SK-N-SH (cell line): ENCODE results near the gene CFAP251. TPM values are rescaled to one million over a fixed set of nuclear protein-coding genes. Genes with fewer than 3 reads are reported as not detected.
"Not testable (repeated sequence)": the region's sequence is repeated elsewhere in the genome, so short reads cannot be mapped to it uniquely, and the experiment has no call there.

Experiments
- CTCF ChIA-PET: fragments of 300-600, 350-600 bp; formaldehyde crosslinking; extraction: SDS; loops from one replicate; lab custom pipeline; 2021; lab: Yijun Ruan, JAX
- POLR2A ChIA-PET: fragments of 350-600 bp; sonication (Branson Sonifier 250); formaldehyde crosslinking; extraction: SDS; loops from one replicate; lab custom pipeline; 2020; ENCODE audit warnings: antibody characterized with exemption, inconsistent platforms; lab: Yijun Ruan, JAX
- DNase-seq: peaks from one replicate; pipeline ENCODE4 v3.0.0; 2012
- H2AFZ ChIP-seq: fragments of 200-600 bp; sonication (generic); 2 replicates; pipeline ENCODE4 v1.8.1; 2016; ENCODE audit warnings: antibody characterized with exemption, mild to moderate bottlenecking, low read depth
- H3F3A ChIP-seq: fragments of 200-600 bp; sonication (generic); replicated peaks from 2 replicates; pipeline ENCODE3; 2016; ENCODE audit warnings: antibody characterized with exemption, mild to moderate bottlenecking; ENCODE audit not compliant: insufficient read depth
- H3K27ac ChIP-seq, 2 experiments: fragments of 200-500 bp in 1 of 2; fragments of 200-600 bp in 1 of 2; sonication (Bioruptor generic) in 1 of 2; sonication (generic), shearing (Covaris generic) in 1 of 2; 2 replicates each; pipeline versions ENCODE4 v1.5.1 to v1.6.1; 2014 to 2016; ENCODE audit warnings: low read depth in 2 of 2, inconsistent platforms in 1 of 2, low read length in 1 of 2, mild to moderate bottlenecking in 1 of 2, mixed read lengths in 1 of 2
- H3K27me3 ChIP-seq: fragments of 200-600 bp; sonication (generic), shearing (Covaris generic); 2 replicates; pipeline ENCODE4 v1.6.1; 2016; ENCODE audit warnings: mixed run types; ENCODE audit not compliant: insufficient read depth
- H3K36me3 ChIP-seq, 2 experiments: fragments of 200-500 bp in 1 of 2; fragments of 200-600 bp in 1 of 2; sonication (Bioruptor generic) in 1 of 2; sonication (generic) in 1 of 2; replicated peaks in 1 of 2; 2 replicates each; pipeline versions ENCODE3 to v1.5.1; 2014 to 2016; ENCODE audit warnings: low read length in 1 of 2, mild to moderate bottlenecking in 1 of 2; ENCODE audit not compliant: insufficient read depth in 2 of 2, control insufficient read depth in 1 of 2
- H3K4me1 ChIP-seq, 2 experiments: fragments of 200-500 bp in 1 of 2; fragments of 200-600 bp in 1 of 2; sonication (Bioruptor generic) in 1 of 2; sonication (generic), shearing (Covaris generic) in 1 of 2; 2 replicates each; pipeline versions ENCODE4 v1.5.1 to v1.6.1; 2014 to 2016; ENCODE audit warnings: low read depth in 1 of 2, low read length in 1 of 2, mixed run types in 1 of 2; ENCODE audit not compliant: insufficient read depth in 2 of 2, control insufficient read depth in 1 of 2
- H3K4me2 ChIP-seq: fragments of 200-600 bp; sonication (generic), shearing (Covaris generic); 2 replicates; pipeline ENCODE4 v1.6.1; 2017; ENCODE audit warnings: mixed run types
- H3K4me3 ChIP-seq, 2 experiments: fragments of 200-500 bp in 1 of 2; fragments of 200-600 bp in 1 of 2; sonication (Bioruptor generic) in 1 of 2; sonication (generic), shearing (Covaris generic) in 1 of 2; 2 replicates each; pipeline versions ENCODE4 v1.5.1 to v1.8.1; 2014 to 2016; ENCODE audit warnings: low read depth in 2 of 2, inconsistent platforms in 1 of 2, low read length in 1 of 2, mild to moderate bottlenecking in 1 of 2, mixed read lengths in 1 of 2, moderate library complexity in 1 of 2
- H3K79me2 ChIP-seq: fragments of 200-600 bp; sonication (generic); 2 replicates; pipeline ENCODE4 v1.8.1; 2017; ENCODE audit warnings: mild to moderate bottlenecking; ENCODE audit not compliant: insufficient read depth
- H3K9ac ChIP-seq: fragments of 200-600 bp; sonication (generic); 2 replicates; pipeline ENCODE4 v1.6.1; 2017; ENCODE audit warnings: mixed run types
- H3K9me2 ChIP-seq: fragments of 200-600 bp; sonication (generic); 2 replicates; pipeline ENCODE4 v1.6.1; 2017; ENCODE audit warnings: mixed run types
- H3K9me3 ChIP-seq: fragments of 200-600 bp; sonication (generic); 2 replicates; pipeline ENCODE4 v1.6.1; 2017; ENCODE audit warnings: mixed run types, mild to moderate bottlenecking, moderate library complexity
- H4K20me1 ChIP-seq: fragments of 200-600 bp; sonication (generic); 2 replicates; pipeline ENCODE4 v1.6.1; 2017; ENCODE audit warnings: mild to moderate bottlenecking, mixed run types; ENCODE audit not compliant: insufficient read depth
- CTCF ChIP-seq: fragments of 200-600 bp; sonication (generic); IDR thresholded peaks from 2 replicates; pipeline ENCODE4 v1.6.1; 2017; ENCODE audit warnings: antibody characterized with exemption, mild to moderate bottlenecking, moderate library complexity
- ELF1 ChIP-seq: IDR thresholded peaks from 2 replicates; pipeline ENCODE4 v1.4.0; 2012
- FOSL2 ChIP-seq: IDR thresholded peaks from 2 replicates; pipeline ENCODE4 v1.4.0; 2012; ENCODE audit warnings: low read depth, mild to moderate bottlenecking, moderate library complexity, borderline replicate concordance
- FOXM1 ChIP-seq: IDR thresholded peaks from 2 replicates; pipeline ENCODE4 v1.4.0; 2012; ENCODE audit warnings: low read depth, mild to moderate bottlenecking
- MXI1 ChIP-seq: IDR thresholded peaks from 2 replicates; pipeline ENCODE4 v1.6.1; 2012; ENCODE audit warnings: mild to moderate bottlenecking, low read depth, low read length, improper control_type of control experiment
- NFIC ChIP-seq: IDR thresholded peaks from 2 replicates; pipeline ENCODE4 v1.4.0; 2012; ENCODE audit warnings: borderline replicate concordance
- NRF1 ChIP-seq: IDR thresholded peaks from 2 replicates; pipeline ENCODE4 v1.6.1; 2012; ENCODE audit warnings: low read depth, mild to moderate bottlenecking, low read length
- RCOR1 ChIP-seq: fragments of 150-350 bp; IDR thresholded peaks from 2 replicates; pipeline ENCODE4 v1.6.1; 2017; ENCODE audit warnings: antibody characterized with exemption, low read length
- RFX5 ChIP-seq: IDR thresholded peaks from 2 replicates; pipeline ENCODE4 v1.6.1; 2012; ENCODE audit warnings: mild to moderate bottlenecking, improper control_type of control experiment, low read length
- RXRA ChIP-seq: IDR thresholded peaks from 2 replicates; pipeline ENCODE4 v1.4.0; 2012; ENCODE audit warnings: low read depth, mild to moderate bottlenecking, borderline replicate concordance
- SMC3 ChIP-seq: IDR thresholded peaks from 2 replicates; pipeline ENCODE4 v1.6.1; 2012; ENCODE audit warnings: low read depth, low read length, improper control_type of control experiment
- TAF1 ChIP-seq: IDR thresholded peaks from 2 replicates; pipeline ENCODE4 v1.6.1; 2012; ENCODE audit warnings: low read depth, mild to moderate bottlenecking, low read length, moderate library complexity, borderline replicate concordance
- TCF12 ChIP-seq: IDR thresholded peaks from 2 replicates; pipeline ENCODE4 v1.4.0; 2012
- TEAD4 ChIP-seq: IDR thresholded peaks from 2 replicates; pipeline ENCODE4 v1.4.0; 2012; ENCODE audit warnings: mild to moderate bottlenecking, borderline replicate concordance; ENCODE audit not compliant: insufficient read depth
- YY1 ChIP-seq: IDR thresholded peaks from 2 replicates; pipeline ENCODE4 v1.4.0; 2012; ENCODE audit warnings: low read depth, mild to moderate bottlenecking
- WGBS: methylation state at CpG from one replicate; pipeline ENCODE4 v1.1.6; 2017; ENCODE audit warnings: low lambda C conversion rate; 5-methylcytosine and 5-hydroxymethylcytosine counted together
- polyA plus RNA-seq, 3 experiments: library from polyadenylated mRNA; depleted of rRNA; stranded (reverse); fragments of >200 nt; gene quantifications; 2 replicates each; pipeline ENCODE4 v1.2.3, GENCODE V29; 2012
- TF ChIP-seq, protein P1 (sequence below): fragments of 150-350 bp; IDR thresholded peaks from 2 replicates; pipeline ENCODE4 v1.6.1; 2016; ENCODE audit warnings: mild to moderate bottlenecking, low read depth, low read length
- TF ChIP-seq, protein P2 (sequence below): IDR thresholded peaks from 2 replicates; pipeline ENCODE4; 2012
- TF ChIP-seq, protein P3 (sequence below): IDR thresholded peaks from 2 replicates; pipeline ENCODE4 v1.6.1; 2012; ENCODE audit warnings: mild to moderate bottlenecking, low read depth, low read length, moderate library complexity

CFAP251 gene
- polyA plus RNA-seq, 1 of the 3 experiments (the other 2 are of a cell fraction) = 5.7 TPM

- not testable (repeated sequence) for H4K20me1 ChIP-seq, H3K27me3 ChIP-seq, H3K27ac ChIP-seq, H3K4me2 ChIP-seq, H3K79me2 ChIP-seq, H3K36me3 ChIP-seq, H3K9ac ChIP-seq, H2AFZ ChIP-seq, H3K9me3 ChIP-seq, DNase-seq, H3K4me3 ChIP-seq, H3K9me2 ChIP-seq
- POLR2A ChIA-PET = interaction anchor here (0.6 kb wide), 1 partner anchor 31 kb away, joined by 4 read pairs; no protein-coding TSS in a partner anchor
- peaks cover 21% of the 10 kb centered on the region for H3F3A ChIP-seq
- CTCF ChIA-PET = interaction anchor here (2.3 to 3.6 kb wide), 3 partner anchors 19 to 75 kb away, joined by 13 to 17 read pairs (median 14); partner anchors contain the start of genes PSMD9 and RHOF
- H3K4me1 ChIP-seq = peaks cover 10 to 13% of the 10 kb centered on the region in 2 experiments; a peak in 3 of 4 replicates
- 93% methylated on average over 8 of the region's 8 CpGs for WGBS
Observed at GRCh38 chr12:121869229-121869628, 49.2 kb upstream of the CFAP251 start.

DNA sequence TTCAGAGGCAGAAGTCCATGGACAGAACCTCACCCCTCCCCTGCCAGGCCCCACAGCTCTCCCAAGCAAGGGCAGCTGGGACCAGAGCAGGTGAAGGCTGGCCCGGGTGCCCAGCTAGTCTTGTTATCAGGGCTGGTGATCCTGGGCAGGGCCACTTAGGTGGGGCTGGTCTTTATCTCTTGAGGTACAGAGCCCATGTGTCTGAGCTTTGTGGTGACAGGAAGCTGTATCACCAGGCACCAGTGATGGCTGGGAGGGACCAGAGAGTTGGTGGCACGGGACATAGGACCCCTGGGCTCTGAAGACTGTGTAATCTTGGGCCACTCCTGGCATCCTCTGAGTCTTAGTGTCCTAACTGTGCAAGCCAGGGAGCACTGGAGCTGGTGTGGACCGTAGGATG is 46.9 kb upstream of the CFAP251 start:
- POLR2A ChIA-PET = interaction anchor here (1.0 to 2.0 kb wide), 3 partner anchors 10 to 60 kb away, joined by 4 to 10 read pairs (median 4); partner anchors contain the start of gene PSMD9
- H3K4me3 ChIP-seq = no peak overlapping the region
- WGBS = 91% methylated on average over 2 of the region's 3 CpGs

More for the DNA sequence above, 46.9 kb upstream of the CFAP251 start:
- H3K79me2 ChIP-seq = no peaks in the 10 kb centered on the region
- H4K20me1 ChIP-seq = no peaks in the 10 kb centered on the region
- no peak for DNase-seq
- no peaks in the 10 kb centered on the region for H3K36me3 ChIP-seq
- TF ChIP-seq NFIC = no peak
- TF ChIP-seq, protein P1, sequence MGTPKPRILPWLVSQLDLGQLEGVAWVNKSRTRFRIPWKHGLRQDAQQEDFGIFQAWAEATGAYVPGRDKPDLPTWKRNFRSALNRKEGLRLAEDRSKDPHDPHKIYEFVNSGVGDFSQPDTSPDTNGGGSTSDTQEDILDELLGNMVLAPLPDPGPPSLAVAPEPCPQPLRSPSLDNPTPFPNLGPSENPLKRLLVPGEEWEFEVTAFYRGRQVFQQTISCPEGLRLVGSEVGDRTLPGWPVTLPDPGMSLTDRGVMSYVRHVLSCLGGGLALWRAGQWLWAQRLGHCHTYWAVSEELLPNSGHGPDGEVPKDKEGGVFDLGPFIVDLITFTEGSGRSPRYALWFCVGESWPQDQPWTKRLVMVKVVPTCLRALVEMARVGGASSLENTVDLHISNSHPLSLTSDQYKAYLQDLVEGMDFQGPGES = no peak
- TF ChIP-seq TEAD4 = no peak
- no peak for TF ChIP-seq RXRA
- TF ChIP-seq RFX5 = no peak
- no peak for TF ChIP-seq TCF12
- no peak for TF ChIP-seq MXI1
- TF ChIP-seq, protein P2, sequence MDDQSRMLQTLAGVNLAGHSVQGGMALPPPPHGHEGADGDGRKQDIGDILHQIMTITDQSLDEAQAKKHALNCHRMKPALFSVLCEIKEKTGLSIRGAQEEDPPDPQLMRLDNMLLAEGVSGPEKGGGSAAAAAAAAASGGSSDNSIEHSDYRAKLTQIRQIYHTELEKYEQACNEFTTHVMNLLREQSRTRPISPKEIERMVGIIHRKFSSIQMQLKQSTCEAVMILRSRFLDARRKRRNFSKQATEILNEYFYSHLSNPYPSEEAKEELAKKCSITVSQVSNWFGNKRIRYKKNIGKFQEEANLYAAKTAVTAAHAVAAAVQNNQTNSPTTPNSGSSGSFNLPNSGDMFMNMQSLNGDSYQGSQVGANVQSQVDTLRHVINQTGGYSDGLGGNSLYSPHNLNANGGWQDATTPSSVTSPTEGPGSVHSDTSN = no peak
- TF ChIP-seq YY1 = no peak
- no peak for TF ChIP-seq FOSL2
- no peak for TF ChIP-seq SMC3
- TF ChIP-seq NRF1 = no peak
- no peak for TF ChIP-seq RCOR1
- TF ChIP-seq TAF1 = no peak
- no peak for TF ChIP-seq ELF1
- TF ChIP-seq FOXM1 = no peak
- TF ChIP-seq, protein P3, sequence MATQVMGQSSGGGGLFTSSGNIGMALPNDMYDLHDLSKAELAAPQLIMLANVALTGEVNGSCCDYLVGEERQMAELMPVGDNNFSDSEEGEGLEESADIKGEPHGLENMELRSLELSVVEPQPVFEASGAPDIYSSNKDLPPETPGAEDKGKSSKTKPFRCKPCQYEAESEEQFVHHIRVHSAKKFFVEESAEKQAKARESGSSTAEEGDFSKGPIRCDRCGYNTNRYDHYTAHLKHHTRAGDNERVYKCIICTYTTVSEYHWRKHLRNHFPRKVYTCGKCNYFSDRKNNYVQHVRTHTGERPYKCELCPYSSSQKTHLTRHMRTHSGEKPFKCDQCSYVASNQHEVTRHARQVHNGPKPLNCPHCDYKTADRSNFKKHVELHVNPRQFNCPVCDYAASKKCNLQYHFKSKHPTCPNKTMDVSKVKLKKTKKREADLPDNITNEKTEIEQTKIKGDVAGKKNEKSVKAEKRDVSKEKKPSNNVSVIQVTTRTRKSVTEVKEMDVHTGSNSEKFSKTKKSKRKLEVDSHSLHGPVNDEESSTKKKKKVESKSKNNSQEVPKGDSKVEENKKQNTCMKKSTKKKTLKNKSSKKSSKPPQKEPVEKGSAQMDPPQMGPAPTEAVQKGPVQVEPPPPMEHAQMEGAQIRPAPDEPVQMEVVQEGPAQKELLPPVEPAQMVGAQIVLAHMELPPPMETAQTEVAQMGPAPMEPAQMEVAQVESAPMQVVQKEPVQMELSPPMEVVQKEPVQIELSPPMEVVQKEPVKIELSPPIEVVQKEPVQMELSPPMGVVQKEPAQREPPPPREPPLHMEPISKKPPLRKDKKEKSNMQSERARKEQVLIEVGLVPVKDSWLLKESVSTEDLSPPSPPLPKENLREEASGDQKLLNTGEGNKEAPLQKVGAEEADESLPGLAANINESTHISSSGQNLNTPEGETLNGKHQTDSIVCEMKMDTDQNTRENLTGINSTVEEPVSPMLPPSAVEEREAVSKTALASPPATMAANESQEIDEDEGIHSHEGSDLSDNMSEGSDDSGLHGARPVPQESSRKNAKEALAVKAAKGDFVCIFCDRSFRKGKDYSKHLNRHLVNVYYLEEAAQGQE = no peak
- no peak for TF ChIP-seq CTCF
- peaks cover 10 to 13% of the 10 kb centered on the region in 2 experiments; a peak in 3 of 4 replicates for H3K4me1 ChIP-seq
- no peaks in the 10 kb centered on the region for H3K27me3 ChIP-seq
- no peaks in the 10 kb centered on the region for H3K9me3 ChIP-seq
- H3K9ac ChIP-seq = no peak overlapping the region
- H3K9me2 ChIP-seq = no peaks in the 10 kb centered on the region
- peaks cover 21% of the 10 kb centered on the region for H3F3A ChIP-seq
- CTCF ChIA-PET = interaction anchor here (1.1 to 3.9 kb wide), 6 partner anchors 9 to 77 kb away, joined by 3 to 25 read pairs (median 10); partner anchors contain the start of genes PSMD9 and RHOF
- no peak overlapping the region for H2AFZ ChIP-seq
- peak overlapping the region; percentile 16 to 85; a peak in 2 of 4 replicates for H3K27ac ChIP-seq
- no peak overlapping the region for H3K4me2 ChIP-seq
